ENCODE data around the gene NTRK2.

Gene NTRK2

DNA sequence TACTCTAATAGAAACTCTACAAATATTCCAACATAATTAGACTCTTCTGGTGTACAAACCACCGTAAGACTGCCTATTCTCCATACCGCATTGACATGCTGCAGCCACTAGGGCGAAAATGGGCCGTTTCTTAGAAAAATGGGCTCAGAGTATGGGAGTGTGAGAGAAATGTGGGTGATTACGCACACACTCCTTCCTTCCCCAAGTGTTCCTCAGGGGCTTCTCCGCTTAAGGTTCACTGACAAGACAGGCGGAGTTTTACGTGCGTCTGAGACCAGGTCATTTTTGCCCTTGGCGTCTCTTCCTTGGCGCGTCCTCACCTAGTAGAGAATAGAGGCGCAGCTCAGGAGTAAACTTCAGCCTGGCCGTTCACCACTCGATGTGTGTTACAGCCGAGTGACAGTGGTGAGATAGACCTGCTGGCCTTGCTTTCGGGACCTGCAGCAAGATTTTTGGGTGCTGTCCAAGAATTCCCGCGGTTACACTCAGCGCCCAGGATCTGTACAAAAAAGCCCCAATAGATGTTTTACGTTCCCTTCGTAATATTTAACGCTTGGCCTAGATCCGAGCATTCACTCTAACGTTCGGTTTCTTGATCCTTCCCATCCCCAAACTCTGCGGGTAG, 1.8 kb upstream of the NTRK2 start:
- peaks cover 8 to 34% of the 10 kb centered on the region in 2 donors for H3K27me3 ChIP-seq (ENCODE audit: control insufficient read depth in 1 of 2, insufficient read depth in 2 of 2, low read length in 2 of 2)

DNA sequence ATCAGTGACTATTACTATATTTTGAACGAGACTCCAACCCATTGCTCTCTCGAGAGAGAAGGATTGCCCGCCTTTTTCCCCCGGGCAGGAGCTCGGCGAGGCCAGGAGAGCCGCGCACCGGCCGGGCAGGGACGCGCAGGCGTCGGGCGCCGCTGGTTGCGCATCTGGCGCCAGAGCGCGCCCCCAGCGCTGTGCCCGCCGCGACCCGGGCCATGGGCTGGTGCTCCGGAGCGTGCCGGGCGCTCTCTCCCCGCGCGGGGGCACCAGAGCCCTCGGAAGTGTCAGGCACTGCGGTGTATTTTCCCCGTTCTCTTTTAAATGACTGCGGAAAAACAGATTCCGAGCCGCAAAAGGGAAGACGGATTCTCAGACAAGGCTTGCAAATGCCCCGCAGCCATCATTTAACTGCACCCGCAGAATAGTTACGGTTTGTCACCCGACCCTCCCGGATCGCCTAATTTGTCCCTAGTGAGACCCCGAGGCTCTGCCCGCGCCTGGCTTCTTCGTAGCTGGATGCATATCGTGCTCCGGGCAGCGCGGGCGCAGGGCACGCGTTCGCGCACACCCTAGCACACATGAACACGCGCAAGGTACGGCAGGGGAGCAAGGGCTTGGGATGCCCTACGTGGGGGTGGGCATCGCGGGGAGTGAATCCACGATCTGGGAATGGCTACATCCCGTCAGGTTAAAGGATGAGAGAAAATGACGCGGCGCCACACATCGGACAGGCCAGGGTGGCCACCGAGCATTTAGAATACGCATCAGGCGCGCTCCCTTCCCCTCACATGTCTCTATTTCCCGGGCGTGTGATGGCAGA, 1.1 kb upstream of the NTRK2 start:
- H3K9ac ChIP-seq (ENCODE audit: low read length): no peak overlapping the region
- peaks cover 9% of the 10 kb centered on the region for H3K4me1 ChIP-seq (ENCODE audit: insufficient read depth, low read length)
- no peak overlapping the region for H3K27ac ChIP-seq (ENCODE audit: low read depth, low read length)
- no peaks in the 10 kb centered on the region for H3K36me3 ChIP-seq (ENCODE audit: insufficient read depth, low read length)
- peaks cover 8 to 34% of the 10 kb centered on the region in 2 donors for H3K27me3 ChIP-seq (ENCODE audit: control insufficient read depth in 1 of 2, insufficient read depth in 2 of 2, low read length in 2 of 2)
- peak overlapping the region; percentile 42 to 59 for H3K4me3 ChIP-seq (ENCODE audit: low read depth in 1 of 2, low read length in 2 of 2)
- H3K9me3 ChIP-seq (ENCODE audit: low read length): no peaks in the 10 kb centered on the region

More for the DNA sequence above, 1.8 kb upstream of the NTRK2 start:
- Histone ChIP-seq H3K9me3 (ENCODE audit: low read length) (no peaks in the 10 kb centered on the region), H3K4me1 (ENCODE audit: insufficient read depth, low read length) (peaks cover 9% of the 10 kb centered on the region), H3K4me3 (ENCODE audit: low read depth in 1 of 2, low read length in 2 of 2) (peak overlapping the region; percentile 42 to 45), H3K9ac (ENCODE audit: low read length) (no peak overlapping the region), H3K36me3 (ENCODE audit: insufficient read depth, low read length) (no peaks in the 10 kb centered on the region), H3K27ac (ENCODE audit: low read depth, low read length) (no peak overlapping the region)

DNA sequence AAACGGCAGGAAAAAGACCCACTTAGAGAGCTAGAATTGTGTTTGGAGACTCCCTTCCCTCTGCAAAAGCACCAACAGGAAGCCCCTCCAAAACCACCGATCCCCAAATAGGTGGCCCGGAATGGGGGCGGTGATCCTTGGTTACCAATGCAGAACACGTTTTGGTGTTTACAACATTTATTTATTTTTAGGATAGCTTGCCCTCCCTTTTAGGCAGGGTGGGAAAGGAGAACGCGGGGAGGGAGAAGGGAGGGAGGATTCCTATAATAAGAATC, 579 bp upstream of the NTRK2 start:
- H3K4me1 ChIP-seq (ENCODE audit: insufficient read depth, low read length): peaks cover 9% of the 10 kb centered on the region
- H3K36me3 ChIP-seq (ENCODE audit: insufficient read depth, low read length): no peaks in the 10 kb centered on the region
- peaks cover 8 to 34% of the 10 kb centered on the region in 2 donors for H3K27me3 ChIP-seq (ENCODE audit: control insufficient read depth in 1 of 2, insufficient read depth in 2 of 2, low read length in 2 of 2)
- peak overlapping the region in 1 of 2 donors; percentile 59 for H3K4me3 ChIP-seq (ENCODE audit: low read depth in 1 of 2, low read length in 2 of 2)
- H3K9ac ChIP-seq (ENCODE audit: low read length): no peak overlapping the region
- H3K9me3 ChIP-seq (ENCODE audit: low read length): no peaks in the 10 kb centered on the region
- no peak overlapping the region for H3K27ac ChIP-seq (ENCODE audit: low read depth, low read length)

DNA sequence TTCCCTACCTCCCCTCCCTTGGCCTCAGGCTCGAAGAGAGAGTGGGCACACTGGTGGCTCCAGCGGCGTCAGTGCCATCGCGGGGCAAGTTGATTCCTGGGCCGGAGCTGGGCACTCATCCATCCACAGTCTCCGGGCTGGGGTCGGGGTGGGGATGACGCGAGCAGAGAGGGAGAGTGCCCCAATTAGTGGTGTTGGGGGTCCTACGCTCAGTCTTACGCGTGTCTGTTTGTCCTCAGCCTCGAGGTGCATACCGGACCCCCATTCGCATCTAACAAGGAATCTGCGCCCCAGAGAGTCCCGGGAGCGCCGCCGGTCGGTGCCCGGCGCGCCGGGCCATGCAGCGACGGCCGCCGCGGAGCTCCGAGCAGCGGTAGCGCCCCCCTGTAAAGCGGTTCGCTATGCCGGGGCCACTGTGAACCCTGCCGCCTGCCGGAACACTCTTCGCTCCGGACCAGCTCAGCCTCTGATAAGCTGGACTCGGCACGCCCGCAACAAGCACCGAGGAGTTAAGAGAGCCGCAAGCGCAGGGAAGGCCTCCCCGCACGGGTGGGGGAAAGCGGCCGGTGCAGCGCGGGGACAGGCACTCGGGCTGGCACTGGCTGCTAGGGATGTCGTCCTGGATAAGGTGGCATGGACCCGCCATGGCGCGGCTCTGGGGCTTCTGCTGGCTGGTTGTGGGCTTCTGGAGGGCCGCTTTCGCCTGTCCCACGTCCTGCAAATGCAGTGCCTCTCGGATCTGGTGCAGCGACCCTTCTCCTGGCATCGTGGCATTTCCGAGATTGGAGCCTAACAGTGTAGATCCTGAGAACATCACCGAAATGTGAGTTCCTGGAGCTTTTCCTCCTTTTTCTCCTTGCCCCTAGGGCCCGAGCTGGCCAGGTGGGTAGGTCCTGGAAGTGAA, 861 bp downstream of the NTRK2 start:
- no peak overlapping the region for H3K27ac ChIP-seq (ENCODE audit: low read depth, low read length)

DNA sequence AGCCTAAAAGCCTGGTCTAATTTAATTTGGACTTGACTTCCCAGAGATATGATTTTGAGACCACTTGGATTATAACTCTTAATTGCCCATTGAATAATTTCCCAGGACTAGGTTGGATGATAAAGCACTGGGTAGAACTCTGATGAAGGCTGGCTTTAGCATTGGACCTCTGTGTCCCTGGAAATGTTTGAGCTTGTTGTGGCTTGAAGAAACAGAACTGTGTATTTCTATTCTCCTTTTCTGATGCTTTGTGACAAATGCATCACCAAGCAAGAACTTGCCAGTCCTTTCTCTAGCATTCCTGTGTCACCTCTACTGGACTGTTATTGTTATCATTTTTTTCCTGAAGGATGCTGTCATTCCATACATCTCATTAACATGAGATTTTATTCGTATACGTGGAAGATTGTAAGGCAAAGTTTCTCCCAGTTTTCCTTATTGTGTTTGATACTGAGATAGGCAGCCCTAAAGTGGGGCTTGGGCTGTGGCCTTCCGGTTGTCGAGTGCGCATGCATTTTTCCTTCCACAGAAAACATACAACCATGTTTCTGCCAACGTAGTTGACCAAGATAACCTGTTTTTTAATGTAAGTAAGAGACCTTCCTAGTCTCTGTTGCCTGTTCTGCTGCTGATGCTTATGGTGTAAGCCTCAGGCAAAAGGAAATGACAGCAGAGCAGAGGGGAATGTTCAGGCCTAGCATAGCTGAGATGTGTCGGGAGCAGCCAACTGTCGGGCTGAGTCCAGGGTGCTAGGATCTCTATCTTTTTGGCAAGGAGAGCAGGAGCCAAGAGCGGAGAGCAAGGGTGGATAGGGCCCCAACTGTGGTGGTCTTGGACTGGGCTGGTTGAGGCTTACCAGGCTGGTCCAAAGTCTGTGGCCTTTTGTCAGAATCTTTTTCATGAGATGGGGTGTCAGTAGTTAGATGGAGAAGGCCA, 2.3 kb downstream of the NTRK2 start:
- Histone ChIP-seq H3K27ac (ENCODE audit: low read depth, low read length) (no peak overlapping the region), H3K4me1 (ENCODE audit: insufficient read depth, low read length) (peaks cover 9% of the 10 kb centered on the region), H3K9ac (ENCODE audit: low read length) (no peak overlapping the region), H3K36me3 (ENCODE audit: insufficient read depth, low read length) (no peaks in the 10 kb centered on the region), H3K27me3 (ENCODE audit: control insufficient read depth in 1 of 2, insufficient read depth in 2 of 2, low read length in 2 of 2) (peaks cover 6 to 34% of the 10 kb centered on the region in 2 donors), H3K9me3 (ENCODE audit: low read length) (no peaks in the 10 kb centered on the region), H3K4me3 (ENCODE audit: low read depth in 1 of 2, low read length in 2 of 2) (no peak overlapping the region)

More for the DNA sequence above, 861 bp downstream of the NTRK2 start:
- Histone ChIP-seq H3K9ac (ENCODE audit: low read length) (no peak overlapping the region), H3K9me3 (ENCODE audit: low read length) (no peaks in the 10 kb centered on the region), H3K36me3 (ENCODE audit: insufficient read depth, low read length) (no peaks in the 10 kb centered on the region), H3K27me3 (ENCODE audit: control insufficient read depth in 1 of 2, insufficient read depth in 2 of 2, low read length in 2 of 2) (peaks cover 8 to 34% of the 10 kb centered on the region in 2 donors), H3K4me3 (ENCODE audit: low read depth in 1 of 2, low read length in 2 of 2) (peak overlapping the region; percentile 21 to 59), H3K4me1 (ENCODE audit: insufficient read depth, low read length) (peaks cover 9% of the 10 kb centered on the region)

DNA sequence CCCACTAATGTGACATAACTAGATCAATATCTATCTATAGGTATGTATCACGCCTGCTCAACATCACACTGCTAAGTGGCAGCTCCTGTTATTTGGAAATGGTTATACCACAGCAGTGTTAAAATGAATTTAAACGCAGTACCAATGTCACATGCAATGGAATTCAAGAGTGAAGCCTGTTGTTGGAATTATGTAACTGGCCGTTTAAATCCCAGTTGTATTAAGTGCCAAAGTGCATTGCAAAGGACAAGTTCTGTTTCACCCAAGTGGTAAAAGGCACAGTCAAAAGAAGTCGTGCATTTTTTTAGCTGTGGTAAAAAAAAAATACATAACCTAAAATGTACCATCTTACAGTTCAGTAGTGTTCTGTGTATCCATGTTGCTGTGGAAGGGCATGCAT, 4.3 kb downstream of the NTRK2 start:
- Histone ChIP-seq H3K4me1 (ENCODE audit: insufficient read depth, low read length) (peaks cover 9% of the 10 kb centered on the region), H3K27ac (ENCODE audit: low read depth, low read length) (no peak overlapping the region), H3K36me3 (ENCODE audit: insufficient read depth, low read length) (no peaks in the 10 kb centered on the region), H3K9ac (ENCODE audit: low read length) (no peak overlapping the region), H3K9me3 (ENCODE audit: low read length) (no peaks in the 10 kb centered on the region), H3K27me3 (ENCODE audit: control insufficient read depth in 1 of 2, insufficient read depth in 2 of 2, low read length in 2 of 2) (peaks cover 5 to 30% of the 10 kb centered on the region in 2 donors), H3K4me3 (ENCODE audit: low read depth in 1 of 2, low read length in 2 of 2) (no peak overlapping the region)

DNA sequence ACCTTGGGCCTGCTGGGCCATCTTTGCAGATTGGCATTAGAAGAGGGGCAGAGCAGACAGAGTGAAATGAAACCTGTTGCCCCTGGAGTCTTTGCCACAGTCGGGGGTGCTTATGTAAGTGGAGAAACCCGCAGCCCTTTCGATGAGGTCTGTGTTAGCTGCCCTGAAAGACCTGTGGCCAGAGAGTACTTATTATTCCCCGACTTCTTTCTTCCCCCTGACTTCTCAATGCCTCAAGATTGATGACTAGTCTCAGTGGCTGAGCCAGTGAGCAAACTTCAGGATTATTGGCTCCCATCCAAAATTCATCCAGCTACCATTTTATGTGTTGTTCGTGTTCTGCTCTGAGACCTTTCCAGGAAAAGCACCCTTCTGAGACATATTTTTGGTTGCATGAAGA, 7.6 kb downstream of the NTRK2 start:
- Histone ChIP-seq H3K36me3 (ENCODE audit: insufficient read depth, low read length) (no peaks in the 10 kb centered on the region), H3K27ac (ENCODE audit: low read depth, low read length) (no peak overlapping the region), H3K27me3 (ENCODE audit: control insufficient read depth in 1 of 2, insufficient read depth in 2 of 2, low read length in 2 of 2) (peaks cover 0 to 4% of the 10 kb centered on the region in 2 donors), H3K4me1 (ENCODE audit: insufficient read depth, low read length) (no peaks in the 10 kb centered on the region), H3K9me3 (ENCODE audit: low read length) (no peaks in the 10 kb centered on the region), H3K4me3 (ENCODE audit: low read depth in 1 of 2, low read length in 2 of 2) (no peak overlapping the region), H3K9ac (ENCODE audit: low read length) (no peak overlapping the region)

DNA sequence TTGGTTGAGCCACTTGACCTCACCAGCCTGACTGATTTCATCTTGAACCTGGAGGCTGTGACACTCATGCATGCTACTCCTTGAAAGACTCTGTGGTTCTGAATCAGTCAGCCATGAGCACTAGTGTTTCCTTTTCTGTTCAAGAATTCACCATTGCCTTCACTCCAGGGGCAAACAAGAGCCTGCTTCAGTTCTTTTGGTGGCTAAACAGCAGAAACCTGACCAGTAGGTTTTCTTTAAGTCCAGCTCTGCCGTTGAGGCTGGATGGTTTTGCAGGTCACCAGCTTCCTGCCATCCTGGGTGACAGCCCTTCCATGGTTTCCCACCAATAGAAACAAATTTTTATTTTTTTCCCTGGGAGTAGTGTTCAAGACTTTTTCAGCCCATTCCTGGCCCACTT, 10.0 kb downstream of the NTRK2 start:
- no peaks in the 10 kb centered on the region for H3K27me3 ChIP-seq (ENCODE audit: control insufficient read depth in 1 of 2, insufficient read depth in 2 of 2, low read length in 2 of 2)
- H3K27ac ChIP-seq (ENCODE audit: low read depth, low read length): no peak overlapping the region
- no peaks in the 10 kb centered on the region for H3K4me1 ChIP-seq (ENCODE audit: insufficient read depth, low read length)
- H3K36me3 ChIP-seq (ENCODE audit: insufficient read depth, low read length): no peaks in the 10 kb centered on the region
- no peak overlapping the region for H3K4me3 ChIP-seq (ENCODE audit: low read depth in 1 of 2, low read length in 2 of 2)
- H3K9me3 ChIP-seq (ENCODE audit: low read length): no peaks in the 10 kb centered on the region
- H3K9ac ChIP-seq (ENCODE audit: low read length): no peak overlapping the region

DNA sequence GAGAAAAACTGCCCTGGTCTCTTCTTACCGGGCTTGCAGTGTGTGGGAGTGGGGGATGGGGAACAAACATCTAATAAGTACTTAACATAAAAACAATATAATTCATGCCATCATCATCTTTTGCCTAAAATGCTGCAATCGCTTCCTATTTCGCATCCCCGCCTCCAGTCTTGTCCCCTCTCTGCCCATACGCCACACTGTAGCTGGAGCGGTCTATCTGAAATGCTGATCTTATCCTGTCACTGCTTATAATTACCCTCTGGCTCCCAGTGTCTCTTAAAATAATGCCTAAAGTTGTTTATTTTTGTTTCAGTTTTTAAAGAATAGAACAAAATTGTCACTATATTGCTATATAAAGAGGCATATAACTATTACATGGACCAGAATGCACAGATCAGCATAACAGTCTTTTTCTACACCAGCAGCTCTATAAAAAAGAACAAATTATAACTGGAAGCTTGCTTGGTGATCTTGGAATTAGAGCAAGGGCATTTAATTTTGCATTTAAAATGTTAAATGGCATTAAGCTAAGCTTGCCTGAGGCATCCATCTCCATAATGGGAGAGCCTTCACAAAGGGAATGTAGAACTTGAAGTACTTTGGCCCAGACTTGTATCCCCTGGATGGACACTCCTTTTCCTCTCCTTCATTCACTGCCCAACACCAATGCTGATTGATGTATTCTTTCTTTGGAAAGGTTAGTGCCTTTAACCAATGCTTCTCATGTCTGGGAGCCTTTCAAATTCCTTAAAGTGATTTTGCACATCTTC, 12.2 kb downstream of the NTRK2 start:
- no peaks in the 10 kb centered on the region for H3K36me3 ChIP-seq (ENCODE audit: insufficient read depth, low read length)
- H3K9ac ChIP-seq (ENCODE audit: low read length): no peak overlapping the region
- H3K27me3 ChIP-seq (ENCODE audit: control insufficient read depth in 1 of 2, insufficient read depth in 2 of 2, low read length in 2 of 2): no peaks in the 10 kb centered on the region
- H3K9me3 ChIP-seq (ENCODE audit: low read length): no peaks in the 10 kb centered on the region
- H3K27ac ChIP-seq (ENCODE audit: low read depth, low read length): no peak overlapping the region
- no peaks in the 10 kb centered on the region for H3K4me1 ChIP-seq (ENCODE audit: insufficient read depth, low read length)
- H3K4me3 ChIP-seq (ENCODE audit: low read depth in 1 of 2, low read length in 2 of 2): no peak overlapping the region

DNA sequence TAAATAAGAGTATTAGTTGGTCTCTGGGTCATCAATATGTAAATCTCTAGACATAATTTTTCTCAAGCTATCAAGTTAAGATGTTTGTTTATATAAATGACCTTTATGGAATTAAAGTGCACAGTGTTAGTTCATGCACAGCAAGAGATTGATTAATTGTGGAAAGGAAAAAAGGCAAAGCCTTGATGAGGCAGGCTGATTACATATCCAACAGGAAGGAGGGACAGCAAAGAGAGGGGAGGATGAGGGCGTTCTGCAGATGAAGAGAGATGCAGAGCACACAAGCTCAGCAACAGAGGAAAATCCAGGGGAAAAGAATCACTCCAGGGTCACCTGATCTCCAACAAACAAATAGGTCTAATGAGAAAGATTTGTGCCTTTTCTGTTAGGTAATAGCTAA, 16.5 kb downstream of the NTRK2 start:
- Histone ChIP-seq H3K4me3 (ENCODE audit: low read depth in 1 of 2, low read length in 2 of 2) (no peak overlapping the region), H3K27ac (ENCODE audit: low read depth, low read length) (no peak overlapping the region), H3K9ac (ENCODE audit: low read length) (no peak overlapping the region), H3K9me3 (ENCODE audit: low read length) (no peaks in the 10 kb centered on the region), H3K36me3 (ENCODE audit: insufficient read depth, low read length) (no peaks in the 10 kb centered on the region), H3K27me3 (ENCODE audit: control insufficient read depth in 1 of 2, insufficient read depth in 2 of 2, low read length in 2 of 2) (no peaks in the 10 kb centered on the region), H3K4me1 (ENCODE audit: insufficient read depth, low read length) (no peaks in the 10 kb centered on the region)

Measured in muscle layer of colon (tissue), 2 donors.